ENCODE data around the gene TSPEAR.

Gene TSPEAR

GRCh38 chr21:44524414-44525371 lies 186.7 kb downstream of the TSPEAR start:
- no peak for DNase-seq

- no peak for DNase-seq
Measured at GRCh38 chr21:44523567-44524413, 187.6 kb downstream of the TSPEAR start.

DNA sequence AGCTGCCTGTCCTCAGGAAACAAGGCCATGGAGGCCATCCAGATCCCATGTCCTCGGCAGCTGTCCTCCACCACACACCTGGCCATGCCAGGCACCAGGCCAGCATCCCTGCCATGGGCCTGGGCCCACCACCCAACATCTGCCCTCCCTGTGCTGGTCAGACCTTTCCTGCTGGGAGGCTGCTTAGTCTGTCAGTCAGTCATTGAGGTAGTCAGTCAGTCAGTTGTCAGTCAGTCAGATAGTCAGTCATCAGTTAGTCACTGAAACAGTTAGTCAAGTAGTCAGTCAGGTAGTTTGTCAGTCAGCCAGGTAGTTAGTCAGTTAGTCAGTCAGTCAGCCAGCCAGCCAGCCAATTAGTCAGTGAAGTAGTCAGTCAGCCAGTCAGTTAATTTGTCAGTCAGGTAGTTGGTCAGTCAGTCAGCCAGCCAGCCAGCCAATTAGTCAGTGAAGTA lies 188.6 kb downstream of the TSPEAR start:
- no peak for DNase-seq

- DNase-seq, result no peak
Measured at GRCh38 chr21:44521928-44522752, 189.2 kb downstream of the TSPEAR start.

DNA sequence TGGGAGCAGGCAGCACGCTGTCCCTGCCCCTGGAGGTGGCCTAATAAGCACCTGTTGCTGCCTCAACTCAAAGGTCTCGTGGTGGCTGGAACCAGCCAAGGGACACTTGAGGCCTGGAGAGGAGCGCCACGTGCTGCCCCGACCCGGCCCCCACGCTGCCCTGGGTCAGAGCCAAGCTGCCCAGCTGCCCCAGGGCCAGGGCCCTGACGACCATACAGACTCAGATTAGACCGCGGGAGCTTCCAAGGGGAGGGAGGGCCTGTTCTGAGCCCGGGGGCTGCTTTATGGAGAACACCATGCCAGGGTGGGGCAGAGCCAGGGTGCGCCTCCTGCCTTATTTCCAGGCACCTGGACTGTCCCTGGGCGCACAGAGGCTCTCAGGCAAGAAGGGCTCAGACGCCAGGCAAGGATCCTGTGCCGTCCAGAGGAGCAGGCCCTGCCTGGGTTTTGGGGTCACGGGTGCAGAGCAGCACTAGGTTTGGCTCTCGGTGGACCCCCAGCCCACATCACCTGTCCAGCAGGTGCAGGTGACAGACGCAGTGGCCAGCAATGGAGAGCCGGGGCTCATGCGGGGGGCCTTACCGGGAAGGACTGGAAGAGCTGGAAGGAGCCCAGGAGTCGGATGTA lies 190.0 kb downstream of the TSPEAR start:
- DNase-seq, result no peak

- DNase-seq, result no peak
Measured at GRCh38 chr21:44520326-44521300, 190.8 kb downstream of the TSPEAR start.

- no peak for DNase-seq
Measured at GRCh38 chr21:44519346-44520325, 191.7 kb downstream of the TSPEAR start.

- no peak for DNase-seq
Measured at GRCh38 chr21:44518686-44519085, 192.7 kb downstream of the TSPEAR start.

DNA sequence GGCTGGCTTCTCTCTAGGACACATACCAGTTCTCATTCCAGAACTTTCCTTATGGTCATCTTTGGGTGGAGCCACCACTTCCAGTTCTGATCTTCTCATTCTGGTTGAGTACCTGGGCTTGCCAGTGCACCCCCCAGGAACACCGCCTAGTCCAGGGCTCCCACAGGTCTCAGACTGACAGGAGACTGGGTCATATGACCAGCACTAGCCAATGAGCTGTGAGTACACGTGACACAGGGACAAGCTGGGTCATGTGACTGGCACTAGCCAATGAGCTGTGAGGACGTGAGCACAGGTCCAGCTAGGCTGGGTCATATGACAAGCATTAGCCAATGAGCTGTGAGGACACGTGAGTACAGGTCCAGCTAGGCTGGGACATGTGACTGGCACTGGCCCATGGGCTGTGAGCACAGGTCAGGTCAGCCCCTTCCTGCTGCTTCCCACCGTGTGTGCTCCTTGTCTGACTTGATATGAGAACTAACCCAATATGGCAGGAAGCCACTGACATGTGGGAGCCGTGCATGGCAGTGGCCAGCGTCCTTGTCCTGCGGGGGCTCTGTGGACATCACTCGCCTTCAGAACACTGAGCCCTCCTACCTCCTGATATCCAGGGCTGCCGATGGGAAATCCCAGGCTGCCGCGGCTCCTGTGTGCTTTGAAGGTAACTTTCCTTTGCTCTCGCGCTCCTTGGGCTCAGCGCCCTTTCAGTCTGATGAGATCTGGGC lies 194.0 kb downstream of the TSPEAR start:
- no peak for DNase-seq

GRCh38 chr21:44516828-44517174 lies 194.6 kb downstream of the TSPEAR start:
- DNase-seq, result no peak

GRCh38 chr21:44516342-44516741 lies 195.0 kb downstream of the TSPEAR start:
- DNase-seq, result no peak

GRCh38 chr21:44515359-44516165 lies 195.8 kb downstream of the TSPEAR start:
- no peak for DNase-seq

- no peak for DNase-seq
Measured at GRCh38 chr21:44514746-44515358, 196.5 kb downstream of the TSPEAR start.

DNA sequence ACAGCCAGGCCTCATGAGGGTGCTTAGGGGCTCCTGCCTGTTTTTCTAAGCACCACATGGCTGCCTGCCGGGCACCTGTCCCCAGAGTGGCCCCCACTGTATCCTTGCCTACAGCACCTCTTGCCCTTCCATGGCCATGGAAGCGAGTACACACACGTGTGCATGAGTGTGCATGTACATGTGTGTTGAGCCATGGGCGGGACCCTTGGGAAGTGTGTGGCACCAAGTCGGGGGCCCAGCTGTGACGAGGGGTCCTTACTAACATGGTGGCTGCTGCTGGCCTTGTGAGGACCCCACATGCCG lies 197.2 kb downstream of the TSPEAR start:
- DNase-seq, result no peak

- DNase-seq, result no peak
Measured at GRCh38 chr21:44513389-44514217, 197.8 kb downstream of the TSPEAR start.

DNA sequence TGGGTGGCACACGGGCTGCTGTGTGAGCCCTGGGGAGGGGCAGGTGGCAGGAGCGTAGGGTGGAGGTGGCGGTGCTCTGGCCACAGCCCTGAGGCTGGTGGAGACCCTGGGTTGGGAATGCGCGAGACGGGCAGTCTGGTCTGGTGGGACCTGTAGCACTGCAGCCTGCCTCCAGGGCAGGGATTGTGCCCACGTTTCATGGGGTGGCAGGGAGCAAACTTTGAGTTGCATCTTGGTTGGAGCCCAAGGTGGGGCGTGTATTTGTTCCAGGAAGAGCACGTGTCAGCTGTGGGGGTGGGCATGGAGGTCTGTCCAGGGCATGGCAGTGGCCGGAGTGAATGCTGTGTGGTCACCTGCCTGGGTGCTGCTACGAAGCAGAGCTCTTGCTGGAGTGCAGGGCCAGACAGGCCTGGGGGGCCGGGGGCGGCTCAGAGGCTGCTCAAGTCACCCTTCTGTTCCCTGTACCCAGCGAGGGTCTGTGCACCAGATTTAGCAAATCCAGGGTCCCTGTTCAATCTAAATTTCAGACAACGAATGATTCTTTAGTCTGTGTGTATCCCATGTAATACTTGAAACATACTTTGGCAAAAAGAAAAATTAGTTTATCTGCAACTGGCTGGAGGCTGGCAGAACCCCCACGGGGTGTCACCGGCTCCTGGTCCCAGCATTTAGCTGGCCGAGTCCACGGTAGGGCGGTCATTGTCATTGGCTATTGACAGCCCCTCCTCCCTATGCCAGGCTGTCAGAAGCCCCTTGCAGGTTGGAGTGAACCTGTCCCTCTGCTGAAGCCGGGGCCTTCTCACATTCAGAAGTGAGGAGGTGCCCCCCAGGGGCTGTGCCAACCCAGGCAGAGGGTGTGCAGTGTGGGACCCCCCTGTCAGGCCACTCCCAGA lies 198.6 kb downstream of the TSPEAR start:
- no peak for DNase-seq
